Tibial nerve (tissue), 3 donors: Measurements from ENCODE around the gene CMTM6.

Experiments used
- POLR2A ChIP-seq, 2 donors: fragments of 450-650 bp; IDR thresholded peaks; one replicate each; pipeline ENCODE4 v1.6.1; 2017; ENCODE audit warnings: antibody characterized with exemption in 2 of 2, mild to moderate bottlenecking in 2 of 2, moderate library complexity in 2 of 2
- TF ChIP-seq, protein P1 (sequence below), 5 experiments: fragments of 200-600 bp in 3 of 5; fragments of 450-650 bp in 2 of 5; sonication (generic) in 3 of 5; IDR thresholded peaks; one replicate each; pipeline ENCODE4 v1.5.1; 2016 to 2019; ENCODE audit warnings: antibody characterized with exemption in 5 of 5, mild to moderate bottlenecking in 3 of 5, moderate library complexity in 2 of 5

DNA sequence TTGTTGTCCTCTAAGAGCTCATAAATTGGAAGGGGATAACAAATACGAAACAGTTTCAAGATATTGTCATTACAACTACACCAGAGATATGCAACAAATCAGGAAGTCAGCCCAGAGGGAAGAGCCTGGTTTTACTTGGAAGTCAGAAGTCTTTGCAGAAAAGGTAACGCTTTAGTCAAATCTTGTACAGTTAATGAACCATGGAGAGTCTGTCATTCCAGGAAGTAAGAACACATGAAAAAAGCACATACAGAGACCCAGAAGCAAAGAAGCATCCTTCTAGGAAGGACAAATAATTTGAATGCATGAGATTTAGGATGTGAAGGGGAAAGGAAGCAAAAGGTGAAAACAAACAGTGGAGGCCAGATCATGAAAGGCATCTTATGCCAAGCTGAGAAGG, 48.4 kb upstream of the CMTM6 start:
- no peak for TF ChIP-seq POLR2A (IDR thresholded peaks at IDR 0.05)
- TF ChIP-seq, protein P1, sequence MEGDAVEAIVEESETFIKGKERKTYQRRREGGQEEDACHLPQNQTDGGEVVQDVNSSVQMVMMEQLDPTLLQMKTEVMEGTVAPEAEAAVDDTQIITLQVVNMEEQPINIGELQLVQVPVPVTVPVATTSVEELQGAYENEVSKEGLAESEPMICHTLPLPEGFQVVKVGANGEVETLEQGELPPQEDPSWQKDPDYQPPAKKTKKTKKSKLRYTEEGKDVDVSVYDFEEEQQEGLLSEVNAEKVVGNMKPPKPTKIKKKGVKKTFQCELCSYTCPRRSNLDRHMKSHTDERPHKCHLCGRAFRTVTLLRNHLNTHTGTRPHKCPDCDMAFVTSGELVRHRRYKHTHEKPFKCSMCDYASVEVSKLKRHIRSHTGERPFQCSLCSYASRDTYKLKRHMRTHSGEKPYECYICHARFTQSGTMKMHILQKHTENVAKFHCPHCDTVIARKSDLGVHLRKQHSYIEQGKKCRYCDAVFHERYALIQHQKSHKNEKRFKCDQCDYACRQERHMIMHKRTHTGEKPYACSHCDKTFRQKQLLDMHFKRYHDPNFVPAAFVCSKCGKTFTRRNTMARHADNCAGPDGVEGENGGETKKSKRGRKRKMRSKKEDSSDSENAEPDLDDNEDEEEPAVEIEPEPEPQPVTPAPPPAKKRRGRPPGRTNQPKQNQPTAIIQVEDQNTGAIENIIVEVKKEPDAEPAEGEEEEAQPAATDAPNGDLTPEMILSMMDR (IDR thresholded peaks at IDR 0.05), result no peak
